SH-SY5Y (cell line): ENCODE results near the gene CLSTN2.

Experiments used
- GATA2 ChIP-seq: IDR thresholded peaks from 2 replicates; pipeline ENCODE4 v1.6.1; 2011; ENCODE audit warnings: mild to moderate bottlenecking, low read depth, low read length
- GATA3 ChIP-seq: IDR thresholded peaks from 2 replicates; pipeline ENCODE4 v1.6.1; 2011; ENCODE audit warnings: low read depth, mild to moderate bottlenecking, low read length, moderate library complexity

CLSTN2 gene

GRCh38 chr3:140294058-140294457 is 359.1 kb downstream of the CLSTN2 start:
- TF ChIP-seq GATA3 (no peak), GATA2 (no peak)

GRCh38 chr3:140296796-140297352 is 361.9 kb downstream of the CLSTN2 start:
- no peak for TF ChIP-seq GATA2
- TF ChIP-seq GATA3: no peak

- TF ChIP-seq GATA2 (no peak), GATA3 (no peak)
These were observed 363.1 kb downstream of the CLSTN2 start for GRCh38 chr3:140298043-140298442.

GRCh38 chr3:140298569-140299070 is 363.6 kb downstream of the CLSTN2 start:
- TF ChIP-seq GATA2 (no peak), GATA3 (no peak)

- TF ChIP-seq GATA2 (no peak), GATA3 (no peak)
These were observed 368.9 kb downstream of the CLSTN2 start for GRCh38 chr3:140303875-140304274.

- TF ChIP-seq GATA2: no peak
- no peak for TF ChIP-seq GATA3
These were observed 373.6 kb downstream of the CLSTN2 start for GRCh38 chr3:140308535-140308934.

GRCh38 chr3:140311428-140311827 is 376.4 kb downstream of the CLSTN2 start:
- no peak for TF ChIP-seq GATA2

- TF ChIP-seq GATA2: no peak
- no peak for TF ChIP-seq GATA3
These were observed 381.0 kb downstream of the CLSTN2 start for GRCh38 chr3:140315955-140316354.

- no peak for TF ChIP-seq GATA3
- TF ChIP-seq GATA2: no peak
These were observed 381.5 kb downstream of the CLSTN2 start for GRCh38 chr3:140316466-140316865.

- TF ChIP-seq GATA2 (no peak), GATA3 (no peak)
These were observed 381.9 kb downstream of the CLSTN2 start for GRCh38 chr3:140316868-140317400.

GRCh38 chr3:140319739-140320138 is 384.8 kb downstream of the CLSTN2 start:
- TF ChIP-seq GATA2 (no peak), GATA3 (no peak)

GRCh38 chr3:140323561-140323960 is 388.6 kb downstream of the CLSTN2 start:
- TF ChIP-seq GATA2: no peak; the same call in 1 of the 2 replicates
- TF ChIP-seq GATA3: no peak

GRCh38 chr3:140332131-140332530 is 397.1 kb downstream of the CLSTN2 start:
- TF ChIP-seq GATA2 (no peak), GATA3 (no peak)

- TF ChIP-seq GATA3 (no peak), GATA2 (no peak; the same call in 1 of the 2 replicates)
These were observed 399.3 kb downstream of the CLSTN2 start for GRCh38 chr3:140334132-140334929.

GRCh38 chr3:140336465-140336864 is 401.5 kb downstream of the CLSTN2 start:
- no peak for TF ChIP-seq GATA2
- TF ChIP-seq GATA3: no peak
